ENCODE measurements around the gene WAPL. TPM values are rescaled to one million over a fixed set of nuclear protein-coding genes. Genes with fewer than 3 reads are reported as not detected.

The WAPL gene
- total RNA-seq, 1 donor from 2014 or later, result 36.1 TPM

- no peak for DNase-seq (ENCODE audit: low read depth)
Measured at GRCh38 chr10:86411852-86412560, 109.6 kb downstream of the WAPL start.

- DNase-seq (ENCODE audit: low read depth), result peak; percentile 20
Measured at GRCh38 chr10:86411281-86411841, 110.2 kb downstream of the WAPL start.

- no peak for DNase-seq (ENCODE audit: low read depth)
Measured at GRCh38 chr10:86410542-86411124, 111.0 kb downstream of the WAPL start.

GRCh38 chr10:86409183-86409582 is 112.4 kb downstream of the WAPL start:
- no peak for DNase-seq (ENCODE audit: low read depth)

GRCh38 chr10:86403183-86403797 is 118.3 kb downstream of the WAPL start:
- no peak for DNase-seq (ENCODE audit: low read depth)

GRCh38 chr10:86402283-86402941 is 119.2 kb downstream of the WAPL start:
- peak; percentile 26 for DNase-seq (ENCODE audit: low read depth)

- no peak for DNase-seq (ENCODE audit: low read depth)
Measured at GRCh38 chr10:86401588-86402282, 119.9 kb downstream of the WAPL start.

GRCh38 chr10:86400705-86401587 is 120.6 kb downstream of the WAPL start:
- no peak for DNase-seq (ENCODE audit: low read depth)

- DNase-seq (ENCODE audit: low read depth), result peak; percentile 92
Measured at GRCh38 chr10:86399879-86400704, 121.5 kb downstream of the WAPL start.

- no peak for DNase-seq (ENCODE audit: low read depth)
Measured at GRCh38 chr10:86399514-86399878, 122.1 kb downstream of the WAPL start.

- no peak for DNase-seq (ENCODE audit: low read depth)
Measured at GRCh38 chr10:86397120-86397519, 124.5 kb downstream of the WAPL start.

GRCh38 chr10:86393862-86394455 is 127.6 kb downstream of the WAPL start:
- no peak for DNase-seq (ENCODE audit: low read depth)

- DNase-seq (ENCODE audit: low read depth), result no peak
Measured at GRCh38 chr10:86393362-86393761, 128.2 kb downstream of the WAPL start.

GRCh38 chr10:86392723-86393094 is 128.9 kb downstream of the WAPL start:
- DNase-seq (ENCODE audit: low read depth), result no peak

- no peak for DNase-seq (ENCODE audit: low read depth)
Measured at GRCh38 chr10:86391986-86392722, 129.4 kb downstream of the WAPL start.

GRCh38 chr10:86391236-86391840 is 130.3 kb downstream of the WAPL start:
- DNase-seq (ENCODE audit: low read depth), result no peak

GRCh38 chr10:86390337-86391120 is 131.1 kb downstream of the WAPL start:
- DNase-seq (ENCODE audit: low read depth), result no peak

Measured in myocyte (in vitro differentiated cells).